Activated T-helper 1 cell treated with anti-CD3 and anti-CD28 coated beads, Interleukin-2, amount 50 U/mL, for 16 hours (primary cell): ENCODE results near the gene GPS1.
A peak's percentile ranks its signal among the peaks of the same experiment; 100 is the strongest.

Experiments
- DNase-seq, 2 donors: peaks; one replicate each; pipeline ENCODE4 v3.0.0-alpha.2; 2020; ENCODE audit warnings: low read depth in 1 of 2, low spot score in 1 of 2

Gene GPS1

DNA sequence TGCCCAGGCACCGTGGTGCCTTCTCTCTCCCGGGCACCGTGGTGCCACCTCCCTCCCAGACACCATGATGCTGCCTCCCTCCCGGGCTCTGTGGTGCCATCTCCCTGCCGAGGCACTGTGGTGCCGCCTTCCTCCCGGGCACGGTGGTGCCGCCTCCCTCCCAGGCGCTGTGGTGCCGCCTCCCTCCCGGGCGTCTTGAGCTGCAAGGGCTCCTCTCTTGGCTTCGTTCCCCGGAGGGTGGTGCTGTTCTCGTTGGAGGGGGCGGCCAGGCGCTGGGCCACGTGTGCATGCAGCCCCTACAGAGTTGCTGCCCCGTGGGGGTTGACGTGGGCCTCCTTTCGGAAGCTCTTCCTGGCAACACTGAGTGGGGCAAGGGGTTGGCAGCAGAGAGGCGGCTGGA is 37.3 kb upstream of the GPS1 start:
- no peak for DNase-seq

DNA sequence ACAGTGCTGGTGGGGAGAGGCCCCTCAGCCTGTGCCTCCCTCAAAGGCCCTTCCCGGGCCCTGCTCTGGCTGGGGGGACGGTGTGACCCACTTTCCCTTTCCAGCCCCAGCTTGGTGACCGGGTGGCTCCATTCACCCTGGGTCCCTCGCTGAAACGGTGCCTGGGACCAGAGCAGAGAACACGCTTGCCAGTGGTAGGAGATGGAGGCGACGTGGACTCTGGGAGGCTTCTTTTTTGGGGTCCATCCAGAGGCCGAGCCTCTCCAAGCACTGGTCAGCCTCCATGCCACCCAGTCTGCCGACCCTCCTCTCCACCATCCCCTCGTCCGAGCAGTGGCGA is 36.8 kb upstream of the GPS1 start:
- DNase-seq: no peak

- no peak for DNase-seq
Measured at GRCh38 chr17:82015311-82015971, 36.3 kb upstream of the GPS1 start.

GRCh38 chr17:82016061-82016874 is 35.4 kb upstream of the GPS1 start:
- no peak for DNase-seq

DNA sequence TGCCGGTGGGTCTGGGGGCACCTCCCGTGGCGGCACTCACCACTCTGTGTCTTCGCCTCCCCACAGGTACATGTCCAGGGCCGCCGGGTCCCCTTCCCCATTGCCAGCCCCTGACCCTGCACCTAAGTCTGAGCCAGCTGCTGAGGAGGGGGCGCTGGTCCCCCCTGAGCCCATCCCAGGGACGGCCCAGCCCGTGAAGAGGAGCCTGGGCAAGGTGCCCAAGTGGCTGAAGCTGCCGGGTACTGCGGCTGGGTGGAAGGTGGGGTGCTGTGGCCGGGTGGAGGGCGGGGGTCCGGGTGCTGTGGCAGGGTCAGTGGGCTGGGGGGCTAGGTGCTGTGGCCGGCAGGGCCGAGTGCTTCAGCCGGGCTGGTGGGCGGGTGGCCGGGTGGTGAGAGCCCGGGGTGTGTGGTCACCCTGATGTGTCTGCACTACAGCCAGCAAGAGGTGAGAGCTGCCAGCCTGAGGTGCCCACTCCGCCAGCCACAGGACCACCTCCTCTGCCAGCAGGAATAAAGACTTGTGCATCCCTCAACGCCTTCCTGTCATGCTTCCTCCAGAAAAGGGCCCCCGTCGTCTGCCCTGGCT is 34.7 kb upstream of the GPS1 start:
- DNase-seq: no peak

- DNase-seq: no peak
Measured at GRCh38 chr17:82017612-82018151, 34.0 kb upstream of the GPS1 start.

DNA sequence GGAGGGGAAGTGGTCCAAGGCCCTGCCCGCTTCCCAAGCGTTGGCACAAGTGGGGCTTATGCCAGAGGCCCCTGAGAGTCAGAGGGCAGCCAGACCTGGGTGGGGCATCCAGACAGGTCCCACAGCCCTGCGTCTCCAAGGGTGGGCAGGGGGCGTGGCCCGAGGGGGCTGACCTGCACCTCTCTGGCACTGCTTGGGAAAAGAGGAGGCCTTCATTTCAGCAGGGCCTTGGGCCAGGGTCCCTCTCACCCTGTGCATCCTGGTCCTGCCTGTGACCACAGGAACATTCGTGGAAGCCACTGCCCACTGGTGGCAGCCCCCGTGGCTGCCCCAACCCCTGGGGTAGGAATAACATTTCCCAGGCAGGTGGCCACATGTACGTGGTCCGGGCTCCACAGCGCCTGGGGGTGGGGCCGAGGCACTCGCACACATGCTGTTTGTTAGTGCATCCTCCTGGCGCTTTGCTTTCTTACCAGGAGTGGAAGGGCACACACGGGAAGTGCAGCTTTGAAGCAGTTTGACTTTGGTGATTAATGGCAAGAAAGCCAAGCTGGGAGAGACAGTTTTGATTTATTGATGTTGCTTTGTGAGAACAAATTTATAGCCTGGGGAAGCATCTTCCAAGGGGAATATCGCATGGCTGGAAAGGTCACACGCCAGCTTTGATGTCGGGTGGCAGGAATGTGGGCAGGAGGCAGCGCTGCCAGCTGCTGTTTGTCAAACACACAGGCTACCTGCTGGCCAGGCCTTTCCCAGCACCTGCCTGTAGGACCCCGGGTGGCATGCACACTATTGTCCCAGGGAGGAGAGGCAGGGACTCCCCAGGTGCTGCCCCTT is 33.3 kb upstream of the GPS1 start:
- no peak for DNase-seq

GRCh38 chr17:82018989-82019689 is 32.6 kb upstream of the GPS1 start:
- DNase-seq: no peak

GRCh38 chr17:82019690-82020571 is 31.8 kb upstream of the GPS1 start:
- DNase-seq: peak; percentile 25 to 46

DNA sequence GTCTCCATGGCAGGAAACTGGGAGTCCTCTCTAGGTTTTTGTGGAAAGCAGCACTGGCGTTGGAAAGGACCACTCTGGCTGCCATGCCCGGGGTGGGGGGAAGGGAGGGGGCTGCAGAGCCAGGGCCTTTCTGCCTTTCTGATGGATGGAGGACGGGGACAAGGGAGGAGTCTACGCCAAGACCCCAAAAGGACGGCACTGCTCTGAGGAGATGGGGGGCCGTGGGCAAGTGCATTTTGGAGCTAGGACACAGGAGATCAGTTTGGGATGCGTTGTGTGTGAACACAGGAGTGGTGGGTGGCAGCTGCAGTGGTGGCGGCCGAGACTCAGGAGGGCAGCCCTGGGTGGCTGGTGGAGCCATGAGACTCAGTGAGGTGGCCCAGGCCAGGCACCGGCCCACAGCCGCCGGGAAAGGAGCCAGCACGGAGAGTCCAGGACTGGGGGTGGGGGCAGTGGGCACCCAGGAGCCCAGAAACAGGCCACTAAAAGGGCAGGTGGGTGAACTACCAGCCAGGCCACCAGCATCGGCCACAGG is 31.1 kb upstream of the GPS1 start:
- DNase-seq: no peak

GRCh38 chr17:82021107-82021899 is 30.4 kb upstream of the GPS1 start:
- no peak for DNase-seq

DNA sequence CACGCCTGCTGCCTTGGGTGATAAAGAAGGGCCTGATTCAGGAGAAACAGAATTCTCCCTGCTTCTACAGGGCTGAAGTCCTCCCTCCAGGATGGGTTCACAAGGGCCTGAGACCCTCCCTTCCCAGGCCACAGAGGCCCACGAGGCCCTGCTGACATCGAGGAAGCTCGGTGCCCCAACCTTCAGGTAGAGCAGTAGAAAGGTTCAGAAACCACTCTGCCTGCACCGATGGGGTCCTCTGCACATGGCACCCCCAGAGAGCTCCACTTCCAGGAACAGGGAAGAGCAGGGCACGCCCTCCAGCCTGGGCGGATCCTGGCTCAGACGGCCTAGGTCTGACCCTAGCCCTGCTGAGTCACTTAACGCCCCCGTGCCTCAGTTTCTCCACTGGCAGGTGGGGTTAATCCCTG is 29.8 kb upstream of the GPS1 start:
- DNase-seq: no peak

GRCh38 chr17:82022310-82022980 is 29.3 kb upstream of the GPS1 start, which contains the start of gene CENPX:
CENPX (minus strand) TSS chr17:82022878; CDS start chr17:82022861, 17 bp downstream.
- no peak for DNase-seq

DNA sequence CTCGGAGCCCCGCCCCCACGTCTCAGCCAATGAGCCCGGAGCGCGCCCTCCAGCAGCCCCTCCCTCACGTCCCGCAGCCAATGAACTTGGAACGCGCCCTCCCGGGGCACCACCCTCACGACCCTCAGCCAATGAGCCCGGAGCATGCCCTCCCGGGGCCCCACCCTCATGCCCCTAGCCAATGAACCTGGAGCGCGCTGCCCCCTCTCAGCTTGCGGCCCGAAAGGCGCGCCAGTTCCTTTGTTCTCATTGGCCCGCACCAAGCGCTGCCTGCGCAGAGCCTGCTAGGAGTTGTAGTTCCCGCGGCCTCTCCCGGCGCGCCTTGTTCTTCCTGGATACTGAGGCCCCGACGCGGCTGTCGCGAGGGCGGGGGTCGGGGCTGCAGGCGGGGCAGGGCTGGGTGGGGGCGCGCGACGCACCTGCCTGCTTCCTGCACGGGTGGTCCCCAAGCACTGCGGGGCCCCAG is 28.7 kb upstream of the GPS1 start, which contains the start of gene LRRC45:
LRRC45 (plus strand) TSS at position 325 of the 466 bp plus-strand sequence. CDS start 339 bp downstream, outside the sequence.
- peak; percentile 99 to 100 for DNase-seq

DNA sequence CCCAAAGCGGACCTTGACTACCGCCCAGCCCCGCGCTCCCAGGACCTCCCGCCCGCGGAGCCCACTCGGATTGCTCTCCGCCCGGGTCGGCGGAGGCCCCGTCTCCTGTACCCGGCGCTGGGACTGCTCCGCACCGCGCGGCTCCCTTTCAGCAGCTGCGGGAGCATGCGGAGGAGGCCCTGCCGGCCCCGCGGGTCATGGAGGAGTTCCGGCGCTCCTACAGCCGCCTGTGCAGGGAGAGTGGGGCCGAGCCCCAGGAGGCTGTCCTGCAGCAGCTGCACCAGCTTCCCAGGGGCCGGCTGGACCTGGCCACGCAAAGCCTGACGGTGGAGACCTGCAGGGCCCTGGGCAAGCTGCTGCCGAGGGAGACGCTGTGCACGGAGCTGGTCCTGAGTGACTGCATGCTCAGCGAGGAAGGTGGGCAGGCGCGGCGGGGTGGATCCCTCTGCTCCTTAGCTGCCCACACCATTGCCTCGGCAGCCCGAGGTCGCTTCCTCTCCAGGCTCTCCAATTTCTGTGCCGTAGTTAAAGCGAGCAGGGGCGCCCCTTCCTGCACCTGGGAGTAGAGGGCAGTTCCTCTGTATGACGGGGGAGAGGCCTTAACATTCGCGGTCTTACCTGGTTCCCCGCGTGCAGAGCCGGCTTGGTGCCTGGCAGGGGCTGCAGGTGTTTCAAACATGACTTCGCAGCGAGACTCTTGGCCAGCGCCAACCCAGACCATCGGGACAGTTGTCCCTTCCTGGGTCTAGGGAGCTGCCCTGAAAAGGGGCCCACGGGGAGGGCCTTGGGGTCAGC is 28.1 kb upstream of the GPS1 start:
- no peak for DNase-seq

DNA sequence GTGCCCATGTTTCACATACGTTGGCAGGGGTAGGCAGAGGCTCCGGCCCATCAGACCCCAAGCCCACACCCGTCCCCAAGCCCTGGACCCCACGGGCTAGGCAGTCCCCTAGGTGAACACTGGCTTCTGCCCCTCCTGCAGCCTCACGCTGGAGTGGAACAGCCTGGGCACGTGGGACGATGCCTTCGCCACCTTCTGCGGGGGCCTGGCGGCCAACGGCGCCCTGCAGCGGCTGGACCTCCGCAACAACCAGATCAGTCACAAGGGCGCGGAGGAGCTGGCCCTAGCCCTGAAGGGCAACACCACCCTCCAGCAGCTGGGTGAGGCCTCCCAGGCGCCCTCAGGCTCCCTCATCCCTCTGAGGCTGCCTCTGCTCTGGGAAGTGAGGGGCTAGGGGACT is 26.8 kb upstream of the GPS1 start:
- no peak for DNase-seq
